Measurements from ENCODE around the gene CYP4V2.

The CYP4V2 gene

DNA sequence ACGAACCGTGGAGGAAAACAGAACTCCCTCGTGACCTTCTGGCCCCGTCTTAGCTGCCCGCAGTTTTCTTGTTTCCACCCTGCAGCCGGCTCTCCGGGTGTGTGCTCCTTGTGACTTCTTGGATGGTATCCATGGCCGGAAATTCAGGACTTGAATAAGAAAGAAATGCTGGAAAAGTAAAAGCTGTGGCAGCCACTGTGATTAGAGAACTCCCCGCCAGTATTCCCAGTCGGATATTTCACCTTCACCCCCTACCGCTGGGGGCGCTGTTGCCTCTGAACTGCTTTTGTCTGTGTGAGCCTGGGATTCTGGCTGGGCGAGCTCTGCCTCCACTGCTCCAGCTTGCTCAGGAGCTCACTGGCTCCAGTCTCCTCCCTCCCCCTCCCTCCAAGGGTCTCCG is 41.5 kb upstream of the CYP4V2 start:
- Histone ChIP-seq H3K4me3 (peak overlapping the region; percentile 10 to 23), H3K27me3 (no peaks in the 10 kb centered on the region)

DNA sequence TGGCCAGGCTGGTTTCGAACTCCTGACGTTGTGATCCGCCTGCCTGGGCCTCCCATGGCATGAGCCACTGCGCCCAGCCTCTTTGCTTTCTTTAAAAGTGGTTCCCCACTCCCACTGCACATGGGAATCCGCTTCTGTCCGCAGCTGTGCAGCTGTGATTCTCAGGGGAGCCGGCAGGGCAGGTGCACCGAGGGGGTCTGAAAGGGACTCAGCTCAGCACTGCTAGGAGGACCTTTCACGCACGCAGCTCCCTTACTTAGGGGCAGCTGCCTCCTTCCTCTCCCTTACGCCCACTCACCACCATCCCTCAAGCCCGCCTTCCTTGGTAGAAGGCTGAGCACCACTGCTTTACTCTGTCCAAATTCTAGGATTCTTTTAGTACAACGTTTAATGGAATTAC is 40.4 kb upstream of the CYP4V2 start:
- TF ChIP-seq, protein P1, sequence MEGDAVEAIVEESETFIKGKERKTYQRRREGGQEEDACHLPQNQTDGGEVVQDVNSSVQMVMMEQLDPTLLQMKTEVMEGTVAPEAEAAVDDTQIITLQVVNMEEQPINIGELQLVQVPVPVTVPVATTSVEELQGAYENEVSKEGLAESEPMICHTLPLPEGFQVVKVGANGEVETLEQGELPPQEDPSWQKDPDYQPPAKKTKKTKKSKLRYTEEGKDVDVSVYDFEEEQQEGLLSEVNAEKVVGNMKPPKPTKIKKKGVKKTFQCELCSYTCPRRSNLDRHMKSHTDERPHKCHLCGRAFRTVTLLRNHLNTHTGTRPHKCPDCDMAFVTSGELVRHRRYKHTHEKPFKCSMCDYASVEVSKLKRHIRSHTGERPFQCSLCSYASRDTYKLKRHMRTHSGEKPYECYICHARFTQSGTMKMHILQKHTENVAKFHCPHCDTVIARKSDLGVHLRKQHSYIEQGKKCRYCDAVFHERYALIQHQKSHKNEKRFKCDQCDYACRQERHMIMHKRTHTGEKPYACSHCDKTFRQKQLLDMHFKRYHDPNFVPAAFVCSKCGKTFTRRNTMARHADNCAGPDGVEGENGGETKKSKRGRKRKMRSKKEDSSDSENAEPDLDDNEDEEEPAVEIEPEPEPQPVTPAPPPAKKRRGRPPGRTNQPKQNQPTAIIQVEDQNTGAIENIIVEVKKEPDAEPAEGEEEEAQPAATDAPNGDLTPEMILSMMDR (IDR thresholded peaks at IDR 0.05) = no peak
- intact Hi-C loops (cut with DNase I; ENCODE audit: low total_unique reads) = loop anchor here (5.0 kb wide), 1 partner anchor 41 kb away; the partner anchor contains the start of gene CYP4V2
- no peak overlapping the region for H3K4me3 ChIP-seq

More for the DNA sequence above, 41.5 kb upstream of the CYP4V2 start:
- TF ChIP-seq, protein P1 (IDR thresholded peaks at IDR 0.05) = peak; percentile 43 to 57
- peak overlapping the region; percentile 15 to 35 for H3K27ac ChIP-seq
- H3K36me3 ChIP-seq = peaks cover 0 to 6% (median 5%) of the 10 kb centered on the region in 3 donors
- peaks cover 0 to 20% (median 6%) of the 10 kb centered on the region in 4 donors for H3K4me1 ChIP-seq
- no peaks in the 10 kb centered on the region for H3K9me3 ChIP-seq
- intact Hi-C loops (cut with DNase I; ENCODE audit: low total_unique reads) = loop anchor here (5.0 kb wide), 1 partner anchor 42 kb away; the partner anchor contains the start of gene CYP4V2
- DNase-seq = peak; percentile 66 to 80

DNA sequence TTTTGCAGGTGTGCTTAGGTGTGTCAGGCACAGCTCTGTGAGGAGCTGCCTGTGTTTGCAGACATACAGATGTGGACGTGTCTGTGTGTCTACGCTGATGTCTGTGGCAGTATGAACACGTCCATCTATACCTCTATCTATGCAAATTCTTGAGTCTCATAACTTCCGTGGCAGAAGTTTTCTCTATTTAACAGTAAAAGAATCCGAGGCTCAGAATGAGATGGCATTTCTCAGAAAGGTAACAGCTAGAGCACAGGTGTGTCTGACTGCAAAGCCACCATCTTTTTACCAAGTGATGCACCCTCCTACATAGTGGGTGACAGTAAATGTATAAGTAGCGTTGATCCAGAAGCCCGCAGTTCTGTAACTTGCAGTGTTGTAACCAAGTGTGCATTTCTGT is 39.9 kb upstream of the CYP4V2 start:
- Histone ChIP-seq H3K4me3 (no peak overlapping the region), H3K27me3 (no peaks in the 10 kb centered on the region), H3K4me1 (peaks cover 0 to 10% (median 3%) of the 10 kb centered on the region in 4 donors), H3K27ac (no peak overlapping the region), H3K9me3 (no peaks in the 10 kb centered on the region), H3K36me3 (peaks cover 0 to 14% (median 9%) of the 10 kb centered on the region in 3 donors)
- DNase-seq = no peak
- TF ChIP-seq, protein P1 (IDR thresholded peaks at IDR 0.05) = no peak
- intact Hi-C loops (cut with DNase I; ENCODE audit: low total_unique reads) = loop anchor here (5.0 kb wide), 1 partner anchor 41 kb away; the partner anchor contains the start of gene CYP4V2

More for the DNA sequence above, 40.4 kb upstream of the CYP4V2 start:
- peaks cover 0 to 13% (median 3%) of the 10 kb centered on the region in 4 donors for H3K4me1 ChIP-seq
- no peaks in the 10 kb centered on the region for H3K9me3 ChIP-seq
- DNase-seq = no peak
- peaks cover 0 to 9% (median 9%) of the 10 kb centered on the region in 3 donors for H3K36me3 ChIP-seq
- H3K27ac ChIP-seq = no peak overlapping the region
- no peaks in the 10 kb centered on the region for H3K27me3 ChIP-seq

DNA sequence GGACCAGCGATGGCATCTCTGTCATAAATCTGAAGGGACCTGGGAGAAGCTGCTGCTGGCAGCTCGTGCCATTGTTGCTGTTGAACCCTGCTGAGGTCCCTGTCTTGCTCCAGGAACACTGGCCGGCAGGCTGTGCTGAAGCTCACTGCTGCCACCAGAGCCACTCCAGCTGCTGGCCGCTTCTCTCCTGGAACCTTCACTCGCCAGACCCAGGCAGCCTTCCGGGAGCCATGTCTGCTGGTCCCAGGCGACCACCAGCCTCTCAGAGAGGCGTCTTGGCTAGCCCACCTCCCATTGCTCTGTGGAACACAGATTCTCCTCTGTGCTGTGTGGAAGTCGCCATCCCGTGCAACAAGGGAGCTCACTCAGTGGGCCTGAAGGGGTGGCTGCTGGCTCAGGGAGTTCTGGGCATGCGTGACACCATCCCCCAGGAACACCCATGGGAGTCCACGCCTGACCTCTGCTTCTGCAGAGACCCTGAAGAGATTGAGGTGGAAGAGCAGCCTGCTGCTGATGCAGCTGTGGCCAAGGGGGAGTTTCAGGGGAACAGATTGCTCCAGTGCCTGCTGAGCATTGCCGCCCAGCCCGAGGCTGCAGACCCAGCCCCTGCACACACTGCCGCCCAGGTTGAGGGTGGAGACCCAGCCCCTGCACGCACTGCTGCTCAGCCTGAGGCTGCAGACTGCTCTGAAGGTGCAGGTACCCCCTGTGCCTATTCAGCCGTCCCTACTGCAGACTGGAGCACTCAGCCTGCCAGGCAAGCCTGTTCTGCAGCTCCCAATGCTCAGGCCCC is 33.1 kb upstream of the CYP4V2 start:
- TF ChIP-seq, protein P1 (IDR thresholded peaks at IDR 0.05) = no peak

DNA sequence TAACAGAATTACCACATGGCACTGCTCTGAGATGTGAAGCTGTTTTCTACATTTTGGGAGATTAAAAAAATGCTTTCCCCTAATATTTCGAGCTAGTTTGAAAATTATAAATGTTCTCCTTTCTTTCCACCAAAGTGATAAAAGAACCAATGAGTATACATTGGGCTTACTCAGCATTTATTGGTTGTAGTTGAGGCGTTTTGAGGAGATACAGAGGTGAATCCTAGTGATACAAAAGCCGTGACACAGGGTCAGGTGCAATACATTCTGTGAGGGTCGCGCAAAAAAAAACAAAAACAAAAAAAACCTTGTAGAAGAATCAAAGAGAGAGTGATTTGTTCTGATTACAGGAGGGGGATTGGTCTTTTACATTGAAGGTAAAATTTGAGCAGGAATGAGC is 32.4 kb upstream of the CYP4V2 start:
- no peaks in the 10 kb centered on the region for H3K9me3 ChIP-seq
- H3K36me3 ChIP-seq = peaks cover 4 to 32% (median 29%) of the 10 kb centered on the region in 3 donors
- TF ChIP-seq, protein P1 (IDR thresholded peaks at IDR 0.05) = no peak
- H3K4me1 ChIP-seq = no peaks in the 10 kb centered on the region
- no peak overlapping the region for H3K27ac ChIP-seq
- no peaks in the 10 kb centered on the region for H3K27me3 ChIP-seq
- DNase-seq = no peak
- intact Hi-C loops (cut with DNase I; ENCODE audit: low total_unique reads) = no loop called here
- no peak overlapping the region for H3K4me3 ChIP-seq

More for the DNA sequence above, 33.1 kb upstream of the CYP4V2 start:
- no peaks in the 10 kb centered on the region for H3K27me3 ChIP-seq
- intact Hi-C loops (cut with DNase I; ENCODE audit: low total_unique reads) = no loop called here
- no peaks in the 10 kb centered on the region for H3K4me1 ChIP-seq
- H3K36me3 ChIP-seq = peaks cover 0 to 29% (median 28%) of the 10 kb centered on the region in 3 donors
- H3K9me3 ChIP-seq = no peaks in the 10 kb centered on the region
- H3K4me3 ChIP-seq = no peak overlapping the region
- H3K27ac ChIP-seq = no peak overlapping the region
- no peak for DNase-seq
